Measurements from ENCODE around the gene CCDC61.

GRCh38 chr19:45968626-45969025 is 26.6 kb upstream of the CCDC61 start:
- no peak for TF ChIP-seq POLR2A (IDR thresholded peaks at IDR 0.05)
- TF ChIP-seq, protein P1, sequence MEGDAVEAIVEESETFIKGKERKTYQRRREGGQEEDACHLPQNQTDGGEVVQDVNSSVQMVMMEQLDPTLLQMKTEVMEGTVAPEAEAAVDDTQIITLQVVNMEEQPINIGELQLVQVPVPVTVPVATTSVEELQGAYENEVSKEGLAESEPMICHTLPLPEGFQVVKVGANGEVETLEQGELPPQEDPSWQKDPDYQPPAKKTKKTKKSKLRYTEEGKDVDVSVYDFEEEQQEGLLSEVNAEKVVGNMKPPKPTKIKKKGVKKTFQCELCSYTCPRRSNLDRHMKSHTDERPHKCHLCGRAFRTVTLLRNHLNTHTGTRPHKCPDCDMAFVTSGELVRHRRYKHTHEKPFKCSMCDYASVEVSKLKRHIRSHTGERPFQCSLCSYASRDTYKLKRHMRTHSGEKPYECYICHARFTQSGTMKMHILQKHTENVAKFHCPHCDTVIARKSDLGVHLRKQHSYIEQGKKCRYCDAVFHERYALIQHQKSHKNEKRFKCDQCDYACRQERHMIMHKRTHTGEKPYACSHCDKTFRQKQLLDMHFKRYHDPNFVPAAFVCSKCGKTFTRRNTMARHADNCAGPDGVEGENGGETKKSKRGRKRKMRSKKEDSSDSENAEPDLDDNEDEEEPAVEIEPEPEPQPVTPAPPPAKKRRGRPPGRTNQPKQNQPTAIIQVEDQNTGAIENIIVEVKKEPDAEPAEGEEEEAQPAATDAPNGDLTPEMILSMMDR (IDR thresholded peaks at IDR 0.05): no peak
